CD14-positive monocyte (primary cell): ENCODE data around the gene AMN1. TPM values are rescaled to one million over a fixed set of nuclear protein-coding genes. Genes with fewer than 3 reads are reported as not detected.

Source experiments
- DNase-seq, 3 donors: peaks; one replicate each; pipeline ENCODE4 v3.0.0-alpha.2; 2011 to 2022
- H2AFZ ChIP-seq: 2 replicates; pipeline ENCODE4 v1.6.0; 2012; ENCODE audit warnings: mild to moderate bottlenecking, low read depth, low read length, inconsistent platforms; ENCODE audit not compliant: insufficient read depth, poor library complexity, severe bottlenecking
- H3K27ac ChIP-seq, 2 donors: 1 replicate in 1 of 2; 2 replicates in 1 of 2; pipeline ENCODE4 v1.5.1; 2012 to 2013; ENCODE audit warnings: low read length in 2 of 2, control low read depth in 1 of 2, inconsistent platforms in 1 of 2, low read depth in 1 of 2, mild to moderate bottlenecking in 1 of 2
- H3K27me3 ChIP-seq, 2 donors: one replicate each; pipeline versions ENCODE4 v1.6.0 to v1.6.1; 2011 to 2013; ENCODE audit warnings: low read length in 2 of 2; ENCODE audit not compliant: control insufficient read depth in 2 of 2, insufficient read depth in 2 of 2
- H3K36me3 ChIP-seq, 2 donors: replicated peaks in 1 of 2; 1 replicate in 1 of 2; 2 replicates in 1 of 2; pipeline versions ENCODE4 v1.5.1 to v1.6.1; 2012 to 2013; ENCODE audit warnings: low read length in 2 of 2, control low read depth in 1 of 2, inconsistent platforms in 1 of 2, mild to moderate bottlenecking in 1 of 2; ENCODE audit not compliant: insufficient read depth in 2 of 2, control insufficient read depth in 1 of 2
- H3K4me1 ChIP-seq, 2 donors: 1 replicate in 1 of 2; 2 replicates in 1 of 2; pipeline versions ENCODE4 v1.5.1 to v1.6.1; 2012 to 2013; ENCODE audit warnings: low read length in 2 of 2, control low read depth in 1 of 2, inconsistent platforms in 1 of 2, mild to moderate bottlenecking in 1 of 2, moderate library complexity in 1 of 2; ENCODE audit not compliant: insufficient read depth in 2 of 2, control insufficient read depth in 1 of 2
- H3K4me2 ChIP-seq: replicated peaks from 2 replicates; pipeline ENCODE3; 2012; ENCODE audit warnings: low read length, moderate library complexity, mild to moderate bottlenecking; ENCODE audit not compliant: poor library complexity, severe bottlenecking; ENCODE audit errors: extremely low read depth
- H3K4me3 ChIP-seq, 3 experiments: fragments of 200-600 bp in 1 of 3; sonication (generic) in 1 of 3; replicated peaks in 1 of 3; 1 replicate in 2 of 3; 2 replicates in 1 of 3; pipeline ENCODE4 v1.5.1; 2011 to 2013; ENCODE audit warnings: low read length in 3 of 3, mild to moderate bottlenecking in 3 of 3, control low read depth in 2 of 3, low read depth in 2 of 3, inconsistent platforms in 1 of 3, moderate library complexity in 1 of 3
- H3K79me2 ChIP-seq: 2 replicates; pipeline ENCODE4 v1.6.0; 2012; ENCODE audit warnings: mild to moderate bottlenecking, control low read depth, inconsistent platforms, low read length, moderate library complexity; ENCODE audit not compliant: insufficient read depth
- H3K9ac ChIP-seq: 2 replicates; pipeline ENCODE4 v1.6.0; 2017; ENCODE audit warnings: low read length, mild to moderate bottlenecking; ENCODE audit not compliant: insufficient read depth, poor library complexity, severe bottlenecking
- H3K9me3 ChIP-seq, 2 donors: replicated peaks in 1 of 2; 1 replicate in 1 of 2; 2 replicates in 1 of 2; pipeline versions ENCODE4 v1.5.1 to v1.6.1; 2012 to 2013; ENCODE audit warnings: low read length in 2 of 2, control low read depth in 1 of 2; ENCODE audit not compliant: control insufficient read depth in 1 of 2, insufficient read depth in 1 of 2
- H4K20me1 ChIP-seq: 2 replicates; pipeline ENCODE4 v1.6.0; 2012; ENCODE audit warnings: mild to moderate bottlenecking, low read length, control low read depth, moderate library complexity; ENCODE audit not compliant: insufficient read depth
- H3K27ac Mint-ChIP-seq, 7 donors: one replicate each; pipeline ENCODE4 v1.8.0; 2020; ENCODE audit warnings: mild to moderate bottlenecking in 7 of 7, mixed read lengths in 7 of 7, moderate library complexity in 6 of 7, inconsistent platforms in 2 of 7
- H3K27me3 Mint-ChIP-seq, 3 donors: one replicate each; pipeline ENCODE4 v1.8.0; 2021 to 2022; ENCODE audit warnings: low read depth in 3 of 3, mild to moderate bottlenecking in 3 of 3, mixed read lengths in 3 of 3, moderate library complexity in 3 of 3, inconsistent platforms in 1 of 3
- H3K36me3 Mint-ChIP-seq, 2 donors: one replicate each; pipeline ENCODE4 v1.8.0; 2020; ENCODE audit warnings: mixed read lengths in 2 of 2, inconsistent platforms in 1 of 2, mild to moderate bottlenecking in 1 of 2
- H3K4me1 Mint-ChIP-seq: one replicate; pipeline ENCODE4 v1.8.0; 2020; ENCODE audit warnings: mild to moderate bottlenecking, mixed read lengths
- H3K4me3 Mint-ChIP-seq, 2 donors: one replicate each; pipeline ENCODE4 v1.8.0; 2020; ENCODE audit warnings: mild to moderate bottlenecking in 2 of 2, mixed read lengths in 2 of 2, moderate library complexity in 1 of 2
- H3K9me3 Mint-ChIP-seq, 7 donors: one replicate each; pipeline ENCODE4 v1.8.0; 2020 to 2022; ENCODE audit warnings: mixed read lengths in 7 of 7, mild to moderate bottlenecking in 6 of 7, moderate library complexity in 6 of 7, inconsistent platforms in 2 of 7
- CTCF ChIP-seq: fragments of 200-600 bp; IDR thresholded peaks from one replicate; pipeline ENCODE4 v1.8.0; 2022; ENCODE audit warnings: antibody characterized with exemption, mild to moderate bottlenecking
- WGBS: methylation state at CpG from one replicate; pipeline ENCODE4 v1.1.5; 2013; ENCODE audit warnings: missing lambda C conversion rate; ENCODE audit not compliant: insufficient coverage; 5-methylcytosine and 5-hydroxymethylcytosine counted together
- intact Hi-C, 2 donors: fragments of 100-400 bp; cut with micrococcal nuclease; formaldehyde crosslinking; loops; one replicate each; pipeline versions ENCODE4 v1.15.0 to v1.15.1; 2023
- polyA plus RNA-seq, 3 donors: library from polyadenylated mRNA; depleted of rRNA in 1 of 3; unstranded in 2 of 3; stranded (reverse) in 1 of 3; fragments of 300-500 nt in 2 of 3; fragments of >200 nt in 1 of 3; fragmentation: Illumina TruSeq in 2 of 3; gene quantifications; 1 replicate in 2 of 3; 2 replicates in 1 of 3; pipeline ENCODE4 v1.2.3, GENCODE V29; 2012 to 2021

The AMN1 gene
- polyA plus RNA-seq, 3 donors = 6.0 to 7.8 (median 7.4) TPM

DNA sequence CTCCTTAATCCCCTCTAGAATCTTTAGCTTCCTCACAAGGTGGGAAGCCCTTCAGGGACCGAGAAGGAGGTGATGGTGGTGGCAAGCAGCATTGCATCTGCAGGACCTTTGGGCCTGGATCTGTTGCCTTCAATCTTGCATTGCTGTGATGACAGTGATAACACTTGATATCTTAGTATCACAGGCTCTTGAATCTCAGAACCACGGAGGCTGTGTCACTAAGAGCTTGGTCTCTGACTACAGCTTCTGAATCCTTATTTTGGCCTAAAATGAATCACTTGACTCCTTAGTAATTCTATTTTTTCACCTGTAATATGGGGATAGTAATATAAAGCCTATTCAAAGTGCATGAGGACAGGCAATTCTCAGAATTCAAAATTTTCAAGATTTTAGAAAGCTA, 8.9 kb upstream of the AMN1 start:
- DNase-seq = no peak
- Histone ChIP-seq H2AFZ (no peak overlapping the region), H3K4me3 (no peak overlapping the region), H4K20me1 (no peaks in the 10 kb centered on the region), H3K27me3 (no peaks in the 10 kb centered on the region), H3K4me2 (no peak overlapping the region), H3K27ac (no peak overlapping the region), H3K9ac (no peak overlapping the region), H3K9me3 (no peaks in the 10 kb centered on the region), H3K36me3 (no peaks in the 10 kb centered on the region), H3K4me1 (peaks cover 33 to 65% of the 10 kb centered on the region in 2 donors), H3K79me2 (no peaks in the 10 kb centered on the region)
- Mint-ChIP-seq H3K4me3 (no peak overlapping the region), H3K9me3 (peaks cover 0 to 7% (median 4%) of the 10 kb centered on the region in 7 donors), H3K36me3 (peaks cover 0 to 8% of the 10 kb centered on the region in 2 donors), H3K4me1 (peaks cover 59% of the 10 kb centered on the region), H3K27ac (peak overlapping the region in 3 of 7 donors; percentile 56 to 64 (median 63)), H3K27me3 (peaks cover 0 to 5% (median 0%) of the 10 kb centered on the region in 3 donors)
- no CpG with 5 or more reads among the region's 2 CpGs for WGBS
- intact Hi-C loops = no loop called here
- TF ChIP-seq CTCF = no peak

- Histone ChIP-seq H3K27ac (no peak overlapping the region), H3K36me3 (no peaks in the 10 kb centered on the region), H3K9ac (no peak overlapping the region), H3K79me2 (no peaks in the 10 kb centered on the region), H3K27me3 (no peaks in the 10 kb centered on the region), H4K20me1 (no peaks in the 10 kb centered on the region), H3K4me1 (peaks cover 28 to 63% of the 10 kb centered on the region in 2 donors), H3K4me3 (no peak overlapping the region), H2AFZ (no peak overlapping the region), H3K4me2 (no peak overlapping the region), H3K9me3 (no peaks in the 10 kb centered on the region)
- intact Hi-C loops = no loop called here
- H3K36me3 Mint-ChIP-seq = peaks cover 0 to 8% of the 10 kb centered on the region in 2 donors
- no peak overlapping the region for H3K4me3 Mint-ChIP-seq
- peaks cover 0 to 5% (median 0%) of the 10 kb centered on the region in 3 donors for H3K27me3 Mint-ChIP-seq
- H3K4me1 Mint-ChIP-seq = peaks cover 58% of the 10 kb centered on the region
- peaks cover 0 to 7% (median 4%) of the 10 kb centered on the region in 7 donors for H3K9me3 Mint-ChIP-seq
- no CpG with 5 or more reads among the region's 4 CpGs for WGBS
- peak overlapping the region in 5 of 7 donors; percentile 1 to 82 (median 63) for H3K27ac Mint-ChIP-seq
- TF ChIP-seq CTCF = no peak
- DNase-seq = peak in 2 of 3 donors; percentile 30 to 32
Measured at GRCh38 chr12:31737345-31737744, 8.5 kb upstream of the AMN1 start.
